ENCODE data around the gene WNT11. TPM values are rescaled to one million over a fixed set of nuclear protein-coding genes. Genes with fewer than 3 reads are reported as not detected.

WNT11 gene
- total RNA-seq, 1 donor from 2014 or later = 6.9 TPM

- H3K27ac ChIP-seq = no peak overlapping the region
- no peaks in the 10 kb centered on the region for H3K27me3 ChIP-seq
- no peak for TF ChIP-seq CTCF (IDR thresholded peaks at IDR 0.05)
- TF ChIP-seq POLR2AphosphoS5 (IDR thresholded peaks at IDR 0.05; ENCODE audit: insufficient read depth in 1 of 2, low read depth in 1 of 2) = no peak
- TF ChIP-seq POLR2A (IDR thresholded peaks at IDR 0.05) = no peak
- H3K9me3 ChIP-seq = no peaks in the 10 kb centered on the region
- peaks cover 32% of the 10 kb centered on the region for H3K4me1 ChIP-seq
- intact Hi-C loops (cut with DNase I) = no loop called here
- no peak overlapping the region for H3K4me3 ChIP-seq
- DNase-seq (ENCODE audit: extremely low spot score in 2 of 2) = no peak
- no peaks in the 10 kb centered on the region for H3K36me3 ChIP-seq
Measured at GRCh38 chr11:76203937-76204336, 2.4 kb downstream of the WNT11 start.

DNA sequence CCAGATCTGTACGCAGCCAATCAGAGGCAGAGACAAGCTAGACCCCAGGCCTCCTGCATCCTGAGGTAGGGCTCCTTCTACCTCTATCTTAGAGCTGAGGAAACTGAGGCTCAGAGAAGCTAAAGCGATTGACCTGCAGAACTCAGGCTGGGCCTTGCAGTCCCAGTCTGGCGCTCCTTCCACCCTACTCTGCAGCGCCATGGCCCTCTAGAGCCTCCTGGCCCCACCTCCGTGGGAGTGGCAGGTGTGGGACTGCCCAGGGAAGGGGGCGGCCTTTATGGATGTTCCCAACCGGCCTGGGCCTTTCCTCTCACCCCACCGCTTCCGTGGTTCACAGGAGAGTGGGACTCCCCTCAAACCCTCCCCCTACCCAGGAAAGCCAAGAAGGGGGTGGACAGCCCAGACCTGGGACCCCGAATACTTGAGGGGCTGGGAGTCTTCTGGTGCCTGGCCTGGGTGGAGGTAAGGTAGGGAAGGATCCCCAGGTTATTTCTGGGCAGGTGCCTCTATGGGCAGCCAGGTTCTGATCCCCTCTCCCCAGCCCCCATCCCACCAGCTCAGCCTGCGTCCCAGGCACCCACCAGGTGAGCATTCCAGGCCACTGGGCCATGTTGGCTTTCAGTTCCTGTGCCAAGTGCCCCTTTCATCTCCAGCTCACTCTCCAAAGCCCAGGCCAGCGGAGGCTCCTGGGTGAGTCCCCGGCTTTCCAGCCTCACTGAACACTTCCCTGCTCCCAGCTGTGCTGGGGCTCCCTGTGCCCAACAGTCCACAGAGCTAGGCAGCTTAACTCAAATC, 3.0 kb downstream of the WNT11 start:
- Histone ChIP-seq H3K27me3 (no peaks in the 10 kb centered on the region), H3K36me3 (no peaks in the 10 kb centered on the region), H3K27ac (no peak overlapping the region), H3K4me1 (peaks cover 26% of the 10 kb centered on the region), H3K4me3 (no peak overlapping the region), H3K9me3 (no peaks in the 10 kb centered on the region)
- intact Hi-C loops (cut with DNase I) = no loop called here
- DNase-seq (ENCODE audit: extremely low spot score in 2 of 2) = no peak
- no peak for TF ChIP-seq POLR2AphosphoS5 (IDR thresholded peaks at IDR 0.05; ENCODE audit: insufficient read depth in 1 of 2, low read depth in 1 of 2)
- TF ChIP-seq CTCF (IDR thresholded peaks at IDR 0.05) = no peak
- TF ChIP-seq POLR2A (IDR thresholded peaks at IDR 0.05) = no peak

- no peaks in the 10 kb centered on the region for H3K36me3 ChIP-seq
- no peaks in the 10 kb centered on the region for H3K27me3 ChIP-seq
- DNase-seq (ENCODE audit: extremely low spot score in 2 of 2) = no peak
- intact Hi-C loops (cut with DNase I) = no loop called here
- H3K4me3 ChIP-seq = no peak overlapping the region
- H3K27ac ChIP-seq = no peak overlapping the region
- no peaks in the 10 kb centered on the region for H3K9me3 ChIP-seq
- H3K4me1 ChIP-seq = peaks cover 15% of the 10 kb centered on the region
- no peak for TF ChIP-seq POLR2AphosphoS5 (IDR thresholded peaks at IDR 0.05; ENCODE audit: insufficient read depth in 1 of 2, low read depth in 1 of 2)
- no peak for TF ChIP-seq CTCF (IDR thresholded peaks at IDR 0.05)
- no peak for TF ChIP-seq POLR2A (IDR thresholded peaks at IDR 0.05)
Measured at GRCh38 chr11:76201672-76202412, 4.5 kb downstream of the WNT11 start.

- no peaks in the 10 kb centered on the region for H3K27me3 ChIP-seq
- intact Hi-C loops (cut with DNase I) = no loop called here
- DNase-seq (ENCODE audit: extremely low spot score in 2 of 2) = no peak
- H3K4me1 ChIP-seq = peaks cover 7% of the 10 kb centered on the region
- no peaks in the 10 kb centered on the region for H3K9me3 ChIP-seq
- no peak overlapping the region for H3K27ac ChIP-seq
- no peak for TF ChIP-seq CTCF (IDR thresholded peaks at IDR 0.05)
- TF ChIP-seq POLR2A (IDR thresholded peaks at IDR 0.05) = no peak
- TF ChIP-seq POLR2AphosphoS5 (IDR thresholded peaks at IDR 0.05; ENCODE audit: insufficient read depth in 1 of 2, low read depth in 1 of 2) = no peak
- H3K4me3 ChIP-seq = no peak overlapping the region
- no peaks in the 10 kb centered on the region for H3K36me3 ChIP-seq
Measured at GRCh38 chr11:76201056-76201455, 5.2 kb downstream of the WNT11 start.
